ENCODE measurements around the gene AQP2.

GRCh38 chr12:49923880-49924556, 26.5 kb upstream of the AQP2 start:
- TF ChIP-seq EZH2phosphoT487 (IDR thresholded peaks at IDR 0.05; ENCODE audit: unreplicated experiment) (no peak), CTCF (conservative IDR thresholded peaks at IDR 0.05; ENCODE audit: low read depth in 2 of 2) (no peak)

All from GM23338 (cell line).